ENCODE measurements around the gene FBXW8. TPM values are rescaled to one million over a fixed set of nuclear protein-coding genes. Genes with fewer than 3 reads are reported as not detected.
"Not testable (repeated sequence)": the region's sequence is repeated elsewhere in the genome, so short reads cannot be mapped to it uniquely, and the experiment has no call there.

The FBXW8 gene
- total RNA-seq, 4 donors from 2014 or later, result 7.8 to 29.9 (median 10.3) TPM

- Histone ChIP-seq H3K27ac (no peak overlapping the region), H3K9me3 (no peaks in the 10 kb centered on the region), H3K36me3 (no peaks in the 10 kb centered on the region), H3K4me3 (no peak overlapping the region), H3K27me3 (no peaks in the 10 kb centered on the region), H3K4me1 (no peaks in the 10 kb centered on the region)
- TF ChIP-seq EP300 (IDR thresholded peaks at IDR 0.05; ENCODE audit: low read depth) (no peak), CTCF (IDR thresholded peaks at IDR 0.05) (no peak), POLR2A (IDR thresholded peaks at IDR 0.05) (no peak), POLR2AphosphoS5 (IDR thresholded peaks at IDR 0.05) (no peak)
- in situ Hi-C loops (cut with MboI; ENCODE audit: low pct_ligation_motif_present in 1 of 4, low pct_unique_long_range_greater_than_20kb in 1 of 4, low sequenced_read_pairs in 3 of 4), result no loop called here
- 92% methylated on average over 6 of the region's 6 CpGs; no CpG with 5 or more reads in 1 of the 2 donors for WGBS, 2 donors (ENCODE audit: low coverage in 1 of 2)
- DNase-seq, result no peak
- intact Hi-C loops (cut with DNase I; ENCODE audit: low total_unique reads), result no loop called here
Observed at GRCh38 chr12:117054279-117054678, 143.5 kb downstream of the FBXW8 start.

GRCh38 chr12:117057626-117058025 is 146.9 kb downstream of the FBXW8 start:
- H3K27ac ChIP-seq; H3K9me3 ChIP-seq; H3K36me3 ChIP-seq; H3K4me1 ChIP-seq; DNase-seq; H3K27me3 ChIP-seq; in situ Hi-C loops (cut with MboI; ENCODE audit: low pct_ligation_motif_present in 1 of 4, low pct_unique_long_range_greater_than_20kb in 1 of 4, low sequenced_read_pairs in 3 of 4); H3K4me3 ChIP-seq; intact Hi-C loops (cut with DNase I; ENCODE audit: low total_unique reads): not testable (repeated sequence)
- 84% methylated on average over 8 of the region's 8 CpGs; no CpG with 5 or more reads in 1 of the 2 donors for WGBS, 2 donors (ENCODE audit: low coverage in 1 of 2)

- no peaks in the 10 kb centered on the region for H3K4me1 ChIP-seq
- intact Hi-C loops (cut with DNase I; ENCODE audit: low total_unique reads), result no loop called here
- no peak overlapping the region for H3K27ac ChIP-seq
- no peaks in the 10 kb centered on the region for H3K27me3 ChIP-seq
- no peaks in the 10 kb centered on the region for H3K36me3 ChIP-seq
- no peak for DNase-seq
- TF ChIP-seq POLR2A (IDR thresholded peaks at IDR 0.05) (no peak), POLR2AphosphoS5 (IDR thresholded peaks at IDR 0.05) (no peak), CTCF (IDR thresholded peaks at IDR 0.05) (no peak), EP300 (IDR thresholded peaks at IDR 0.05; ENCODE audit: low read depth) (no peak)
- WGBS, 2 donors (ENCODE audit: low coverage in 1 of 2), result 62 to 72% methylated on average over 2 to 3 of the region's 3 CpGs
- H3K4me3 ChIP-seq, result no peak overlapping the region
- no peaks in the 10 kb centered on the region for H3K9me3 ChIP-seq
- in situ Hi-C loops (cut with MboI; ENCODE audit: low pct_ligation_motif_present in 1 of 4, low pct_unique_long_range_greater_than_20kb in 1 of 4, low sequenced_read_pairs in 3 of 4), result no loop called here
Observed at GRCh38 chr12:117058442-117059072, 147.8 kb downstream of the FBXW8 start.

- WGBS, 2 donors (ENCODE audit: low coverage in 1 of 2), result 50 to 79% methylated on average over 1 to 6 of the region's 8 CpGs
- TF ChIP-seq POLR2AphosphoS5 (IDR thresholded peaks at IDR 0.05) (no peak), POLR2A (IDR thresholded peaks at IDR 0.05) (no peak), EP300 (IDR thresholded peaks at IDR 0.05; ENCODE audit: low read depth) (no peak), CTCF (IDR thresholded peaks at IDR 0.05) (no peak)
- no peak overlapping the region for H3K4me3 ChIP-seq
- H3K4me1 ChIP-seq, result no peaks in the 10 kb centered on the region
- H3K27me3 ChIP-seq, result no peaks in the 10 kb centered on the region
- no peak overlapping the region for H3K27ac ChIP-seq
- no peak for DNase-seq
- intact Hi-C loops (cut with DNase I; ENCODE audit: low total_unique reads), result no loop called here
- no peaks in the 10 kb centered on the region for H3K9me3 ChIP-seq
- H3K36me3 ChIP-seq, result no peaks in the 10 kb centered on the region
- in situ Hi-C loops (cut with MboI; ENCODE audit: low pct_ligation_motif_present in 1 of 4, low pct_unique_long_range_greater_than_20kb in 1 of 4, low sequenced_read_pairs in 3 of 4), result no loop called here
Observed at GRCh38 chr12:117059156-117059555, 148.4 kb downstream of the FBXW8 start.

All from transverse colon (tissue), 4 donors.